ENCODE data around the gene NTRK2.

GRCh38 chr9:84970432-84970831 is 300.9 kb downstream of the NTRK2 start:
- TF ChIP-seq CTCF (IDR thresholded peaks at IDR 0.05) = no peak
- TF ChIP-seq ZFX (IDR thresholded peaks at IDR 0.05; ENCODE audit: borderline replicate concordance) = no peak

All from 22Rv1 (cell line).